Upper lobe of left lung (tissue), 4 donors: Measurements from ENCODE around the gene OTOS.

Experiments
- CTCF ChIP-seq, 6 experiments: fragments of 450-650 bp in 4 of 6; fragments of 200-600 bp in 2 of 6; sonication (generic) in 2 of 6; IDR thresholded peaks; one replicate each; pipeline ENCODE4 v1.5.1; 2016 to 2019; ENCODE audit warnings: antibody characterized with exemption in 6 of 6
- POLR2AphosphoS5 ChIP-seq, 2 donors: sonication (generic); formaldehyde crosslinking; IDR thresholded peaks; one replicate each; pipeline ENCODE4 v1.5.1; 2017; ENCODE audit warnings: antibody characterized with exemption in 2 of 2

DNA sequence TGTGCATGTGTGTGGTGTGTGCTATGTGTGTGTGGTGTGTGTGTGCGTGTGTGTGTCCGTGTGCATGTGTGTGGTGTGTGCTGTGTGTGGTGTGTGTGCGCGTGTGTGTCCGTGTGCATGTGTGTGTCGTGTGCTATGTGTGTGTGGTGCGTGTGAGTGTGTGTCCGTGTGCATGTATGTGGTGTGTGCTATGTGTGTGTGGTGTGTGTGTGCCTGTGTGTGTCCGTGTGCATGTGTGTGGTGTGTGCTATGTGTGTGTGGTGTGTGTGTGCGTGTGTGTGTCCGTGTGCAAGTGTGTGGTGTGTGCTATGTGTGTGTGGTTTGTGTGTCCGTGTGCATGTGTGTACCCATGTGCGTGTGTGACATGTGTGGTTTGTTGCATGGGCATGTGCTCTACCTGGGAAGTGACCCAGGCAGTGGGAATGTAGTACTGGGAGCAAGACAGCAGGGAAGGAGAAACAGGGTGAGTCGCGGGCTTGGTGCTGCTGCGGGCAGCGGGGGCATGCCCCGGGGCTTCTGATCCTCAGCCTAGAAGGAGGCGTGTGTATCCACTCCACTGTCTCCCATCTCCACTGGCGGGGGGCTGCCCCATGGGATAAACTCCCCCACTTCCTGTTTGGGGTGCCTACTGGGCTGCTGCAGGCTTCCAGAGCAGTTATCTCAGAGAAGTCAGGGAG lies 7.6 kb upstream of the OTOS start:
- no peak for TF ChIP-seq CTCF (IDR thresholded peaks at IDR 0.05)
- TF ChIP-seq POLR2AphosphoS5 (IDR thresholded peaks at IDR 0.05) = no peak
